C4-2B (cell line): ENCODE data around the gene ZBTB49.

Source experiments
- CTCF ChIP-seq: fragments of 450-650 bp; conservative IDR thresholded peaks from 2 replicates; pipeline ENCODE4 v1.5.1; 2017; ENCODE audit warnings: mild to moderate bottlenecking
- ZFX ChIP-seq: fragments of 450-650 bp; IDR thresholded peaks from 2 replicates; pipeline ENCODE4 v1.6.1; 2017

- no peak for TF ChIP-seq CTCF
- no peak for TF ChIP-seq ZFX
Observed at GRCh38 chr4:4358093-4358854, 68.2 kb downstream of the ZBTB49 start.
